Measurements from ENCODE around the gene TUT1.

TUT1 gene

DNA sequence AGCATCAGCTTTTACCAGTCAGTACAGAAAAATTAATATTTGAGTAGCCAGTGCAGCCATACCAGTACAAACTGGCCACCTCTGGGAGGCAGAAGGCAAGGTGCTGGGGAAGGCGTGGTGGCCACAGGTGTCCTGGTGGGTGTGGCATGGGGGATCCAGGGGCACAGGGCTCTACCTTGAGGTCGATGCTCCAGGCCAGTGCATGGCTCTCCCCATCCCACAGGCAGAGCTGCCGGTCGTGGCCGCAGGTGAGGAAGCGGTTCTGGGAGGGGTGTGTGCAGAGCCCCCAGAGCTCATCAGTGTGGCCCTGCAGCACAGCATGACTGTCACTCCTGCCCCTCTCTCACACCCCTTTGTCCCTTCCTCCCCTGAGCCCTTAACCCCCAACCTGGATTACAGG lies 14.1 kb upstream of the TUT1 start:
- Histone ChIP-seq H3K4me3 (ENCODE audit: low read depth in 1 of 2, low read length in 2 of 2) (no peak overlapping the region), H3K9ac (ENCODE audit: low read depth in 1 of 2, low read length in 2 of 2) (no peak overlapping the region), H3K27me3 (ENCODE audit: control insufficient read depth in 1 of 2, insufficient read depth in 2 of 2, low read length in 2 of 2) (no peaks in the 10 kb centered on the region), H3K27ac (ENCODE audit: low read depth, low read length) (no peak overlapping the region), H3K9me3 (ENCODE audit: control insufficient read depth in 1 of 2, low read length in 2 of 2) (no peaks in the 10 kb centered on the region), H3K36me3 (ENCODE audit: control insufficient read depth in 1 of 2, insufficient read depth in 2 of 2, low read length in 2 of 2) (peaks cover 10 to 24% of the 10 kb centered on the region in 2 donors), H3K4me1 (ENCODE audit: control insufficient read depth in 1 of 2, insufficient read depth in 2 of 2, low read length in 2 of 2) (peaks cover 7 to 15% of the 10 kb centered on the region in 2 donors)

DNA sequence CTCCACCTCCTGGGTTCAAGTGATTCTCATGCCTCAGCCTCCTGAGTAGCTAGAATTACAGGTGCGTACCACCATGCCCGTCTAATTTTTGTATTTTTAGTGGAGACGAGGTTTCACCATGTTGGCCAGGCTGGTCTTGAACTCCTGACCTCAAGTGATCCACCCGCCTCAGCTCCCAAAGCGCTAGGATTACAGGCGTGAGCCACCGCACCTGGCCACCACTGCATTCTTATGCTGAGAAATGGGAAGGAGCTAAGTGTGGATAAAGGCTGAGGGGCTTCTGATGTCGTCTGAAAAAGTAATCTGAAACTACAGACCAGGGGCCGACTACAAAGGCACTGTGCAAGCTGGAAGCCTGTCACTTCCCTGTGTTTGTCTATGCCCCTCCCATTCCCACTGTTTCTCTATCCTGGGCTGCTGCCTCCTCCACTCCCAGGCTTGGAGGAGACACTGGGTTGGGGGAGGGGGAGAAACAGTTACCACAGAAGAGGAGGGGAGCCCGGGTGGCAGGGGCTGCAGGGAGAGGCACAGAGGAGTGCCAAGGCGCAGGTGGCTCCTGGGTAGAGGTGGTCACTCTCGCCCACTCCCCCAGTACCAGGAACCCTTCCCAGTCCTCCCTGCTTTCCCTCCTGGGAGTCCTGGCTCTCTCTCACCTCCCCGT lies 13.3 kb upstream of the TUT1 start:
- H3K9ac ChIP-seq (ENCODE audit: low read depth in 1 of 2, low read length in 2 of 2) = no peak overlapping the region
- no peak overlapping the region for H3K27ac ChIP-seq (ENCODE audit: low read depth, low read length)
- H3K27me3 ChIP-seq (ENCODE audit: control insufficient read depth in 1 of 2, insufficient read depth in 2 of 2, low read length in 2 of 2) = no peaks in the 10 kb centered on the region
- peaks cover 13 to 23% of the 10 kb centered on the region in 2 donors for H3K4me1 ChIP-seq (ENCODE audit: control insufficient read depth in 1 of 2, insufficient read depth in 2 of 2, low read length in 2 of 2)
- no peaks in the 10 kb centered on the region for H3K9me3 ChIP-seq (ENCODE audit: control insufficient read depth in 1 of 2, low read length in 2 of 2)
- no peak overlapping the region for H3K4me3 ChIP-seq (ENCODE audit: low read depth in 1 of 2, low read length in 2 of 2)
- peaks cover 10 to 22% of the 10 kb centered on the region in 2 donors for H3K36me3 ChIP-seq (ENCODE audit: control insufficient read depth in 1 of 2, insufficient read depth in 2 of 2, low read length in 2 of 2)

DNA sequence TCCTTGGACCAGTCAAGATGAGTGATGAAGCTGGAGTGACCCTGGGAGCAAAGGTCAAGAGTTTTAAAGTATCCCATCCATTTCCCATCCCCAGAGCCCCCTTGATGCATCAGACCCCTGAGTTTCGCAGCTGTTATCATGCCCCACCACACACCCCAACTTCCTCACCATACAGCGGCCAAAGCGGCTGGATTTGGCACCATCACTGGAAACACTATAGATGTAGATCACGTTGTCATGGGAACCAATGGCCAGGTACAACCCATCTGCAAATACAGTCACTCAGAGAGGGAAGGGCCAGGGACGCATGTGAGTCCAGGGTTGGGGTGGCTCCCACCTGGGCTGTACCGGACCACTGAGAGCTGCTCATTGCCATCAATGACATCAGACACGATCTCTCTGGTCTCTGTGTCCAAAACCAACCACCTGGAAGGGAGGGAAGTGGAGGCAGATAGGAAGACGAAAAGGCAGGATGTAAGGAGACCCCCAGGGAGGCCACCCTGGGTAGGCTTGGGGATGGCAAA lies 12.5 kb upstream of the TUT1 start:
- Histone ChIP-seq H3K27me3 (ENCODE audit: control insufficient read depth in 1 of 2, insufficient read depth in 2 of 2, low read length in 2 of 2) (no peaks in the 10 kb centered on the region), H3K4me3 (ENCODE audit: low read depth in 1 of 2, low read length in 2 of 2) (no peak overlapping the region), H3K36me3 (ENCODE audit: control insufficient read depth in 1 of 2, insufficient read depth in 2 of 2, low read length in 2 of 2) (peaks cover 10 to 18% of the 10 kb centered on the region in 2 donors), H3K9me3 (ENCODE audit: control insufficient read depth in 1 of 2, low read length in 2 of 2) (no peaks in the 10 kb centered on the region), H3K4me1 (ENCODE audit: control insufficient read depth in 1 of 2, insufficient read depth in 2 of 2, low read length in 2 of 2) (peaks cover 20 to 24% of the 10 kb centered on the region in 2 donors), H3K27ac (ENCODE audit: low read depth, low read length) (no peak overlapping the region), H3K9ac (ENCODE audit: low read depth in 1 of 2, low read length in 2 of 2) (no peak overlapping the region)

DNA sequence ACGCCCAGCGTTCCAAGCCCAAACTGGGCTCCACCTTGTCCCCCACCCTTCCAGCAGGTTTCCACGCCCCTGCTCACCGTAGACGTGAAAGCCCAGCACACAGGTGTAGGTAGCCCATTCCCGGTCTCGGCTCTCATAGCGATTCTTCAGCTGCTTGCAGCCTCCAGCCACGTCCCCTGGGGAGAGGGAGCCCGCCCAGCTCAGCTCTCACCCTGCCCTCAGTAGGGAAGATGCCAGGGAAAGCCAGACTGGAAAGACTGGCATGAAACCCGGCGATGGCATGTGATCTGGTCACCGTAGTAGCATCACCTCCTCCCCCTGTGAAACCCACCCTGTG lies 11.7 kb upstream of the TUT1 start:
- Histone ChIP-seq H3K27me3 (ENCODE audit: control insufficient read depth in 1 of 2, insufficient read depth in 2 of 2, low read length in 2 of 2) (no peaks in the 10 kb centered on the region), H3K9me3 (ENCODE audit: control insufficient read depth in 1 of 2, low read length in 2 of 2) (no peaks in the 10 kb centered on the region), H3K9ac (ENCODE audit: low read depth in 1 of 2, low read length in 2 of 2) (peak overlapping the region; percentile 63 to 89), H3K27ac (ENCODE audit: low read depth, low read length) (no peak overlapping the region), H3K4me3 (ENCODE audit: low read depth in 1 of 2, low read length in 2 of 2) (peak overlapping the region; percentile 87 to 91), H3K36me3 (ENCODE audit: control insufficient read depth in 1 of 2, insufficient read depth in 2 of 2, low read length in 2 of 2) (peaks cover 8 to 16% of the 10 kb centered on the region in 2 donors), H3K4me1 (ENCODE audit: control insufficient read depth in 1 of 2, insufficient read depth in 2 of 2, low read length in 2 of 2) (peaks cover 23 to 24% of the 10 kb centered on the region in 2 donors)

DNA sequence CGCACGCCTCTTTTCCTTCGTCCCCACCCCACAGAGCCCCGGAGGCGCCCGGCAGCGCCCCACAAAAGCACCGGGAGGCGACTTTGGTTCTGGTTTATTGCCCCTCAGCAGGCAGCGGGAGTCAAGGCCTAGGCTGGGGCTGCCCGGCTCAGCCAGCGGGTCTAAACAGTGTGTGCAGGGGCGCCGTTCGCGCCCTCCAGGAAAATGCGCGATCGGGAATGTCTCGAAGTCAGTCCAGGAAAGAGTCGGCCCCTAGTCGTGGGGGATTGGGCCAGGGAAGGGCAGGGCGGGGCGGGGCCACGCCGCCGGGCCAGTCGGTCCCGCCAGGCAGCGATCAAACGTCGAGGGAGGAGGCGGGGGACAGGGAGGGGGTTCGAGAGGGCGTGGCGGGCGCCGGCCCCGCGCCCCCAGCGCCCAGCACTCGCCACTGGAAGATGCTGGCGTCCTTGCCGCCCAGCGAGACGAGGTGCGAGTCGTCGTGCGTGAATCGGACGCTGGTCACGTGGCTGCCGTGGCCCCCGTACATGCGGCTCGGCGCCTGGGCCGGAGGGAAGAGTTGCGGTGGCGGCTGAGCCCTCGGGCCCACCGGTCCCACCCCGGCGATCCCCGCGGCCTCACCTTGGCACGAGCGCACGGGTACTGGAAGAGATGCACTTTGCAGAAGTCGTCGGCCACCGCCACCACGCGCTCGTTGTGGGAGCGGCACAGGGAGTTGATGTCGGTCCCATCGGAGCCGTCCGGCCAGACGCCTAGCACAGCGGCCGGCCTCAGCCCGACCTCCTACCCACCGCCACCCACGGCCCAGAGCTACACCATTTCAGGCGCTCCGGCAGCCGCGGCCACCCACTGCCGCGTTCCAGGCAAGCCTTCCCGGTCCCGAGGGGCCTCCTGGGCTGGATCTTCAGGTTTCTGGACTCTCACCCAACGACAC lies 11.1 kb upstream of the TUT1 start:
- Histone ChIP-seq H3K36me3 (ENCODE audit: control insufficient read depth in 1 of 2, insufficient read depth in 2 of 2, low read length in 2 of 2) (peaks cover 14 to 22% of the 10 kb centered on the region in 2 donors), H3K27ac (ENCODE audit: low read depth, low read length) (peak overlapping the region; percentile 77)

DNA sequence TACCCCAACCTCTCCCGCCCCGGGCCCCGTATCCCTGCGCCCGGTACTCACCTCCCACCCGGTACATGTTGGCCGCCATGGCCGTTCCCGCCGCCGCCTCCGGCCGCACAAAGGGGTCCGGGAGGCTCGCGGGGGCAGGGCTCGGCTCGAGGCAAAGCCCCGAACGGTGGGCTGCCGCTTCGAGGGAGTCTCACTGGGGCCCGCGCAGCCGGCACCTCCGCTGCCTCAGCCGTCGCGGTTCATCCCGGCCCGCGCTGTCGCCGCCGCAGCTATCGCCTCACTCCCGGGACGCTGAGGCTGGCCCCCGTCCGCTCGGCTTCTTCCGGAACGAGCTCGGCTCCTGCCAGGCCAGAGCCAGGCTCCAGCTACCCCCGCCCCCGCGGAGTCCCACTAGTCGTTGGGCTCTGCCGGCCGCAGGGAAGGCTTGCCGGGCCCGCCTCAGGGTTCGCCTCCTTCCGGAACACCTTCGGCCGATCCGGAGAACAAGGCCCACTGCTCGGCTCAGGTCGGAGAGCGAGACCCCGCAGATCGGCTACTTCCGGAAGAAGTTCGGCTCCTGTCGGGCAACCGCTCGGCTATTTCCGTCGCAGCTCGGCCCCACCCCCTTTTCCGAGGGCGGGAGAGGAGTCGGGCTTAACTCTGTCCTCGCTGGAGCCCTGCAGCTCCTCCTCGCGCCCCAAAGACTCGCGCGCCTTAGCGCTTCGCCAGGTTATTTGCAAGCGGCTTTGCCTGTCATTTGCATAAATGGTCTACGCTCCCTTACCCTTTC lies 10.2 kb upstream of the TUT1 start, which contains the start of gene MTA2:
Gene MTA2, minus strand, starts transcription at position 494 of the 769 bp plus-strand sequence. Its CDS starts 415 bp downstream, at position 79.
- Histone ChIP-seq H3K27me3 (ENCODE audit: control insufficient read depth in 1 of 2, insufficient read depth in 2 of 2, low read length in 2 of 2) (no peaks in the 10 kb centered on the region), H3K4me1 (ENCODE audit: control insufficient read depth in 1 of 2, insufficient read depth in 2 of 2, low read length in 2 of 2) (peaks cover 23 to 24% of the 10 kb centered on the region in 2 donors), H3K4me3 (ENCODE audit: low read depth in 1 of 2, low read length in 2 of 2) (peak within 1 kb of the TSS; percentile 87 to 91), H3K36me3 (ENCODE audit: control insufficient read depth in 1 of 2, insufficient read depth in 2 of 2, low read length in 2 of 2) (peaks cover 18 to 30% of the 10 kb centered on the region in 2 donors), H3K9ac (ENCODE audit: low read depth in 1 of 2, low read length in 2 of 2) (peak within 1 kb of the TSS; percentile 89 to 93), H3K9me3 (ENCODE audit: control insufficient read depth in 1 of 2, low read length in 2 of 2) (no peaks in the 10 kb centered on the region), H3K27ac (ENCODE audit: low read depth, low read length) (peak within 1 kb of the TSS; percentile 92)

More for the DNA sequence above, 11.1 kb upstream of the TUT1 start:
- peak overlapping the region; percentile 87 to 91 for H3K4me3 ChIP-seq (ENCODE audit: low read depth in 1 of 2, low read length in 2 of 2)
- no peaks in the 10 kb centered on the region for H3K27me3 ChIP-seq (ENCODE audit: control insufficient read depth in 1 of 2, insufficient read depth in 2 of 2, low read length in 2 of 2)
- no peaks in the 10 kb centered on the region for H3K9me3 ChIP-seq (ENCODE audit: control insufficient read depth in 1 of 2, low read length in 2 of 2)
- H3K4me1 ChIP-seq (ENCODE audit: control insufficient read depth in 1 of 2, insufficient read depth in 2 of 2, low read length in 2 of 2) = peaks cover 23 to 24% of the 10 kb centered on the region in 2 donors
- peak overlapping the region; percentile 63 to 89 for H3K9ac ChIP-seq (ENCODE audit: low read depth in 1 of 2, low read length in 2 of 2)

DNA sequence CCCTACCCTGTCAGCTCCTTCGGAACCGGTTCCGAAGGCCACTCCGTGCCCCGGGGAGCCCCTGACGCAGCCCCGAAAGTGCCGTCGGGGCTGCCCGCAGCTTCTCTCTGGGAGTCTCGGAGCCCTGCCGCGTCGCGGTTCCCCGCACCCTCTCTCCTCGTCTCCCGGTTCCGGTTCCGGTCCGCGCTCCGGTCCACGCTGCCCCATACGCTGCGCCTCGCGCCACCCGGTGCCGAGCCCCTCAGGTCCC lies 9.7 kb upstream of the TUT1 start:
- peaks cover 23 to 24% of the 10 kb centered on the region in 2 donors for H3K4me1 ChIP-seq (ENCODE audit: control insufficient read depth in 1 of 2, insufficient read depth in 2 of 2, low read length in 2 of 2)
- no peaks in the 10 kb centered on the region for H3K9me3 ChIP-seq (ENCODE audit: control insufficient read depth in 1 of 2, low read length in 2 of 2)
- peak overlapping the region; percentile 87 to 91 for H3K4me3 ChIP-seq (ENCODE audit: low read depth in 1 of 2, low read length in 2 of 2)
- peak overlapping the region; percentile 92 for H3K27ac ChIP-seq (ENCODE audit: low read depth, low read length)
- H3K27me3 ChIP-seq (ENCODE audit: control insufficient read depth in 1 of 2, insufficient read depth in 2 of 2, low read length in 2 of 2) = no peaks in the 10 kb centered on the region
- peak overlapping the region; percentile 89 to 93 for H3K9ac ChIP-seq (ENCODE audit: low read depth in 1 of 2, low read length in 2 of 2)
- peaks cover 23 to 35% of the 10 kb centered on the region in 2 donors for H3K36me3 ChIP-seq (ENCODE audit: control insufficient read depth in 1 of 2, insufficient read depth in 2 of 2, low read length in 2 of 2)

DNA sequence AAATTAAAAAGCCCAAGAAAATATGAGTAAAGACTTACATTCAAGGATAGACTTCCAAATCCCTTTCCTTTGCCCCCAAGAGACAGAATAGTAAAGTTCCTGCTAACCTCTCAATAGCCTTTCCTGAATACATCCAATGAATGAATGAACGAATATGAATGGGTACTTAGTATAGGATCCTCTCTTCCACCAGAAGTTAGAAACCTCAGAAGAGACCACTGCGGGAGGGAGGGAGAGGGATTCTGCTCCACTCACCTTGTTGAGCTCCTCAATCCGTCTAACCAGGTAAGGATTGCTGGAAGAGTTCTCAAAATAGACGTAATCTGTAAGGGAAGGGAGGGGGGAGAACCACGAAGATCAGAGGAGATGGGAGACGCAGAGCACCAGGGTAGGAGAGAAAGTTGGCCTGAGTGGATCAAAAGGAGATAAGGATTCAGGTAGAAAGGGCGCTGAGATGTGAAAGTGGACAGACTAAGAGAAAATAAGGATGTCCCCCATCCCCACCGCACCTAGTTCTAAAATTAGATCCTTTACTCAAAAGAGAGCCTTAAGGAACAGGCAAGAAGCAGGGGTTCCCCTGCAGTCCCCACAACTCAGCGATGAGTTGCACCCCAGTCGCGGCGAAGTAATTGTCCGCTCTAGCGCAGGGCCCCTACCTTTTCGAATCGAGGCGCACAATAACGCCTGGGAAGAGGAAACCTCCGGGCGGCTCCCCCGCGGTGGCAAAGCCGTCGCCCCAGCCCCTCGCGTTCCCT lies 9.2 kb upstream of the TUT1 start:
- no peaks in the 10 kb centered on the region for H3K9me3 ChIP-seq (ENCODE audit: control insufficient read depth in 1 of 2, low read length in 2 of 2)
- H3K4me3 ChIP-seq (ENCODE audit: low read depth in 1 of 2, low read length in 2 of 2) = peak overlapping the region; percentile 87 to 91
- peaks cover 27 to 37% of the 10 kb centered on the region in 2 donors for H3K36me3 ChIP-seq (ENCODE audit: control insufficient read depth in 1 of 2, insufficient read depth in 2 of 2, low read length in 2 of 2)
- peak overlapping the region; percentile 89 to 93 for H3K9ac ChIP-seq (ENCODE audit: low read depth in 1 of 2, low read length in 2 of 2)
- H3K27me3 ChIP-seq (ENCODE audit: control insufficient read depth in 1 of 2, insufficient read depth in 2 of 2, low read length in 2 of 2) = no peaks in the 10 kb centered on the region
- peaks cover 23 to 24% of the 10 kb centered on the region in 2 donors for H3K4me1 ChIP-seq (ENCODE audit: control insufficient read depth in 1 of 2, insufficient read depth in 2 of 2, low read length in 2 of 2)
- peak overlapping the region; percentile 92 for H3K27ac ChIP-seq (ENCODE audit: low read depth, low read length)

DNA sequence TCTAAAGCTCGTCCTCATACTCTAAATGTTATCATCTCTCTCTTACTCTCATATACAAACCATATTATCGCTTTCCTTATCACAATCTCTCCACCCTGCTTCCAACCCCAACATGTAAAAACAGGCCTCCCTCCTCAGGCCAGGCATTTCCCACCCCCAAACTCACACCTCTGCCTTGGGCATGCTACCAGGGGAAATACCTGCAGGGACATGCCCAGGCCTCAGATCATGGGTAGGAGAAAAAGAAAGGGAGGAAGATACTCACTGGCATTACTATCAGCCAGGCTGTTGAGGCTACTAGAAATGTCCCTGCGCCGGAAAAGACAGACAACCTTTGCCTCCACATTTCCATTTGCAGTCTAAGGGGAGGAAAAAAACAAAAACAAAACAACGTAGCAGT lies 8.6 kb upstream of the TUT1 start:
- Histone ChIP-seq H3K9me3 (ENCODE audit: control insufficient read depth in 1 of 2, low read length in 2 of 2) (no peaks in the 10 kb centered on the region), H3K4me1 (ENCODE audit: control insufficient read depth in 1 of 2, insufficient read depth in 2 of 2, low read length in 2 of 2) (peaks cover 23 to 24% of the 10 kb centered on the region in 2 donors), H3K9ac (ENCODE audit: low read depth in 1 of 2, low read length in 2 of 2) (peak overlapping the region; percentile 89 to 93), H3K27ac (ENCODE audit: low read depth, low read length) (no peak overlapping the region), H3K36me3 (ENCODE audit: control insufficient read depth in 1 of 2, insufficient read depth in 2 of 2, low read length in 2 of 2) (peaks cover 31 to 37% of the 10 kb centered on the region in 2 donors), H3K27me3 (ENCODE audit: control insufficient read depth in 1 of 2, insufficient read depth in 2 of 2, low read length in 2 of 2) (no peaks in the 10 kb centered on the region), H3K4me3 (ENCODE audit: low read depth in 1 of 2, low read length in 2 of 2) (peak overlapping the region; percentile 87 to 91)

All from duodenal mucosa (tissue), 2 donors.